ENCODE measurements around the gene DIPK1C. TPM values are rescaled to one million over a fixed set of nuclear protein-coding genes. Genes with fewer than 3 reads are reported as not detected.

The DIPK1C gene
- total and polyA plus RNA-seq, 12 donors, result 0.70 to 12.9 (median 6.6) TPM

DNA sequence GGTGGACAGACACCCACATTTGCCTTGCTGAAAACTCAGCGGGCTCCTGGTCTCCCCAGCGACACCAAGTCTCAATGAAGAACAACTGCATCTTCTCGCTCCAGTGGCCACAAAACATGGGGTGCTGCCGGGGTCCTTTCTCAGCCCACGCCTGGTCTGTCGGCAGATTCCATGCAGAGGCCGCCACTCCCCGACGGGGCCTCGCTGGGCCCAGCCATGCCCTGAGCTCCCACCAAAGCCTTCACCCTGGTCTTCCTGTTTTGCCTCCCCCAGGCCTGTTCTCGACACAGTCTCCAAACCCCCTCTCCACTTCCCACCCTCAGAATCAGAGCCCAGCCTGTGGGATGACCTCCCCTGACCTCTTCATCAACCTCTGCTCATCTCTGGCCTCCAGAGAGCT is 31.2 kb downstream of the DIPK1C start:
- intact Hi-C loops (cut with DNase I), result no loop called here
- Histone ChIP-seq H3K36me3 (no peaks in the 10 kb centered on the region), H3K27me3 (no peaks in the 10 kb centered on the region), H3K4me1 (peaks cover 0 to 3% (median 0%) of the 10 kb centered on the region in 9 donors), H3K9me3 (peaks cover 0 to 19% (median 5%) of the 10 kb centered on the region in 11 donors), H3K27ac (no peak overlapping the region), H3K4me3 (no peak overlapping the region)
- TF ChIP-seq CTCF (IDR thresholded peaks at IDR 0.05), result no peak
- 98 to 99% methylated on average over 11 of the region's 11 CpGs for WGBS, 2 donors
- ATAC-seq (no peak), DNase-seq (no peak)

- WGBS, 2 donors, result 83 to 85% methylated on average over 4 of the region's 4 CpGs
- Histone ChIP-seq H3K36me3 (no peaks in the 10 kb centered on the region), H3K4me1 (peaks cover 0 to 7% (median 0%) of the 10 kb centered on the region in 9 donors), H3K4me3 (no peak overlapping the region), H3K27ac (peak overlapping the region in 1 of 10 donors; percentile 44), H3K9me3 (peaks cover 0 to 19% (median 5%) of the 10 kb centered on the region in 11 donors), H3K27me3 (no peaks in the 10 kb centered on the region)
- ATAC-seq (no peak), DNase-seq (no peak)
- intact Hi-C loops (cut with DNase I), result no loop called here
- no peak for TF ChIP-seq CTCF (IDR thresholded peaks at IDR 0.05)
These were observed 31.9 kb downstream of the DIPK1C start for GRCh38 chr18:74425161-74425560.

DNA sequence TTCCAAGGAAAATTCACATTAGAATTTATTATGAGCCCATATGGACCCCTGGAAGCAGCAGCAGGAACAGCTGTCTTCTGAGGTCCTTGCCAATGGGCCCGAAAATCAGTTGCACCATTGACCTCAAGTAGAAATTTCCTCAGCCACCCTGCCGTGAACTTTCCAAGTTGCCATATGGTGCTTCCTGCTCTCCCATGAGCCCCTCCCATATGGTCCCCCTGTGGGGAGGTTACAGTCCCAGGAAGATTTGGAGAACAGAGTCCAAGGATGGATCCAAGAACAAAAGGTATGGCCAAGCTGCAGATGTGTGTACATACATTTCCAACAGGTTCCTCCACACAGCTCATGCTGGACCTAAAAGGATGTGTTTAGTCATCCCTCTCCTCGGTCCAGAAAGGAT is 34.6 kb downstream of the DIPK1C start:
- H3K4me1 ChIP-seq, result peaks cover 0 to 16% (median 0%) of the 10 kb centered on the region in 9 donors
- no peaks in the 10 kb centered on the region for H3K27me3 ChIP-seq
- WGBS, 2 donors, result 61 to 77% methylated on average over 3 of the region's 3 CpGs
- H3K27ac ChIP-seq, result no peak overlapping the region
- intact Hi-C loops (cut with DNase I), result no loop called here
- no peak overlapping the region for H3K4me3 ChIP-seq
- ATAC-seq (no peak), DNase-seq (no peak)
- no peaks in the 10 kb centered on the region for H3K36me3 ChIP-seq
- H3K9me3 ChIP-seq, result peaks cover 0 to 19% (median 5%) of the 10 kb centered on the region in 11 donors
- TF ChIP-seq CTCF (IDR thresholded peaks at IDR 0.05), result no peak

GRCh38 chr18:74420926-74421325 is 36.2 kb downstream of the DIPK1C start:
- WGBS, 2 donors, result 79 to 82% methylated on average over 5 of the region's 5 CpGs
- Histone ChIP-seq H3K9me3 (peaks cover 0 to 18% (median 5%) of the 10 kb centered on the region in 11 donors), H3K4me1 (peaks cover 0 to 18% (median 0%) of the 10 kb centered on the region in 9 donors), H3K4me3 (no peak overlapping the region), H3K27me3 (no peaks in the 10 kb centered on the region), H3K27ac (no peak overlapping the region), H3K36me3 (no peaks in the 10 kb centered on the region)
- ATAC-seq (peak in 1 of 8 donors; percentile 39), DNase-seq (no peak)
- no peak for TF ChIP-seq CTCF (IDR thresholded peaks at IDR 0.05)
- intact Hi-C loops (cut with DNase I), result no loop called here

Data from heart right ventricle (tissue), 16 donors.